ENCODE measurements around the gene ABLIM1.

ABLIM1 gene

DNA sequence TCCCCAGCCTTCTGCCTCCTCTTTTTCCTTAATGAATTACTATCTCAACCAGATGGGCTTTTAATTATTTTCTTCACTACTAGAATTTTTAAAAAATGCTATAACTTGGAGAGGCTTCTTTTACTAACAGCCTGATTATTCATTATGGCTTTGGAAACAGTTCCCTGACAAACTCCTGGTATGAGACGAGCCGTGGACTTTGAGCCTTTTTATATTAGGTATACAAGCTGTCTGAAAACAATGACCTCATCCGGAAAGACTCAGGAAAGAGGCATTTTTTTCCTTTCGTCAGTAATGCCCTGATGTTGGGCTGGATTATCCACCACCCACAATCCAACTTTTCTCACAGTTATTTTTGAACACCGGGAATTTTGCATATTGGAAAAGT is 26.7 kb upstream of the ABLIM1 start:
- no peak overlapping the region for H3K4me3 ChIP-seq (ENCODE audit: low read depth, low read length)
- TF ChIP-seq, protein P1, sequence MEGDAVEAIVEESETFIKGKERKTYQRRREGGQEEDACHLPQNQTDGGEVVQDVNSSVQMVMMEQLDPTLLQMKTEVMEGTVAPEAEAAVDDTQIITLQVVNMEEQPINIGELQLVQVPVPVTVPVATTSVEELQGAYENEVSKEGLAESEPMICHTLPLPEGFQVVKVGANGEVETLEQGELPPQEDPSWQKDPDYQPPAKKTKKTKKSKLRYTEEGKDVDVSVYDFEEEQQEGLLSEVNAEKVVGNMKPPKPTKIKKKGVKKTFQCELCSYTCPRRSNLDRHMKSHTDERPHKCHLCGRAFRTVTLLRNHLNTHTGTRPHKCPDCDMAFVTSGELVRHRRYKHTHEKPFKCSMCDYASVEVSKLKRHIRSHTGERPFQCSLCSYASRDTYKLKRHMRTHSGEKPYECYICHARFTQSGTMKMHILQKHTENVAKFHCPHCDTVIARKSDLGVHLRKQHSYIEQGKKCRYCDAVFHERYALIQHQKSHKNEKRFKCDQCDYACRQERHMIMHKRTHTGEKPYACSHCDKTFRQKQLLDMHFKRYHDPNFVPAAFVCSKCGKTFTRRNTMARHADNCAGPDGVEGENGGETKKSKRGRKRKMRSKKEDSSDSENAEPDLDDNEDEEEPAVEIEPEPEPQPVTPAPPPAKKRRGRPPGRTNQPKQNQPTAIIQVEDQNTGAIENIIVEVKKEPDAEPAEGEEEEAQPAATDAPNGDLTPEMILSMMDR (IDR thresholded peaks at IDR 0.05; ENCODE audit: borderline replicate concordance, insufficient read depth, low read depth, low read length): no peak

DNA sequence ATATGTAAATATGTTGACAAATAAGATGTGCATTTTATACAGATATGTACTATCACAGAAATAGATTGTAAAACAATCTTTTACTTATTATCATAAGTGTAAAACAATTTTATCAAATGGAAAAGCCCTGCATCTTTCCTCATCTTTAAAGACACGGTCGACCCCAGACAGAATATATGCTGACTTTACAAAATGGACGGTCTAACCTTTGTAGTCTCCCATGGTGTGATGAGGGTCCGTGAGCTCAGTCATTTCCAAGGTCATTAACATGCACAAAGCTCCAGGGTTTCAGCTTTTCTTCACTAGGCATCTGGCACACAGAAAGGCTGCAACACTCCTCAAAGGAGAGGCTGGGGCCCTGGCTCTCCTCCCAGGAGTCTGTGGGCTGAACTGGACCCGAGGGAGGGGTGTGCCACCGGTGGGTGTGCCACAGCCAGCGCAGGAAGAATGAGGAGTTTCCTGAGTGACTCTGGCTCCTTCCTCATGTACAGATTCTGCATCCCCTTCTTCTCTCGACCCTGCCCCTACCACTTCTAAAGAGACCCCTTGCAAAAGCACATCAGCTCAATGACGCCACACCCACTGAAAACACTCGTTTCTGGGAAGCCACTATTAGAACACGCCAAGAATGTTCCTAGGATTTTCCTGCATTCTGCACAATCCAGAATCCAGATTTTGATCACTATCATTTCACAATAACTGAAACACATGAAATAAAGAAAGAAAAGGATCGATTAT is 26.2 kb upstream of the ABLIM1 start:
- TF ChIP-seq, protein P1 (IDR thresholded peaks at IDR 0.05; ENCODE audit: borderline replicate concordance, insufficient read depth, low read depth, low read length): no peak
- H3K4me3 ChIP-seq (ENCODE audit: low read depth, low read length): no peak overlapping the region

DNA sequence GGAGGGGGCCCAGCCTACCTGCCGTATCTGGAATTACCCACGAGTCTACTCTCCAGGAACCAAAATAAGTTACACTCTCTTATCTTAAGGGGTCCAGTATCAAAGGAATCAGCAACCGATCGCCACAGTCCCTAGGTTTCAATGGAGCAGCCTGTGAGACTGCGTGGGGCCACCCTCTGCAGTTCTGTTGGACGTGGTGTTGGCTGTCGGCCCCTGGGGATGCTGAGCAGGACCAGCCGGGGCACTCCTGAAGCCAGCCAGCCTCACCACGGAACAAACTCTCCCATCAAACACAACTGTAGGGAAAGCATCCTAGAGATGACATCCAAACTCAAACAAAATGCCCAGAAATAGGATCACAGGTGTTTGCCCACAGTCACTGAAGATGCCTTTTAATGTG is 25.5 kb upstream of the ABLIM1 start:
- no peak overlapping the region for H3K4me3 ChIP-seq (ENCODE audit: low read depth, low read length)
- TF ChIP-seq, protein P1 (IDR thresholded peaks at IDR 0.05; ENCODE audit: borderline replicate concordance, insufficient read depth, low read depth, low read length): no peak

DNA sequence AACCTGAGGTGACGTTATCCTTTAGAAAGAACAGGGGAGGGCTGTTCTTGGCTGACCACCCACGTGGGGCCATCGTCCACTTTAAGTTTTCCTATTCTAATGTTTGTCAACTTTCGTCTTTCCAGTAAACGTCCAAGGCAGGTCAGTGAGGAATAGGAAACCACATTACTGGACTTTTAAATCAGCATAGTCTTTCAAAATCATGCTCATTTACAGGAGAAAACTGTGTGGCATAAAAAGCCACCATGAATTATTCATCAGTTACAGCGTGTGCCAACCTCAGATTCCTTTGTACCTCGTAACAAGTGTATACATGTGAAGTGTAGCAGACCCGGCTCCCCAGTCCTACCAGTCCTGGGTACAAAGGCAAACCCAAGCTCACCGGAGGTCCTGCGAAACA is 25.1 kb upstream of the ABLIM1 start:
- no peak overlapping the region for H3K4me3 ChIP-seq (ENCODE audit: low read depth, low read length)
- TF ChIP-seq, protein P1 (IDR thresholded peaks at IDR 0.05; ENCODE audit: borderline replicate concordance, insufficient read depth, low read depth, low read length): no peak

DNA sequence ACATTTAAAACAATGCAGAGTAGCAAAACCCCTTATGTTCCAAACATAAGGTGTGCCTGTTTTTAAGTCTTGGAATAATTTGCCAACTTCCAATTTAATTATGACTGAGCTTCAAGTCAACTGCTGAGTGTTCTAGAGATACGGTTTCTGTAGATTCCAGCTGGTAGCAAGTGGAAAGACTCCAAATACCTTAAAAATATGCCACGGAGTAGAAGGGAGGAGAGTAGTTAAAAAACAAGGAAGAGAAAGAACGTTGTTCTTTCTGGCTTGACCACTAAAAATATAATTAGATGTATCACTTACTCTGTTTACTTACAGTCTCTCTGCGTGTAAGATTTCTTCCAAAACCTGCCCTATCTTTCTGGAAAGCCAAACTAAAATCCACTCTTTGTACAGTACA is 24.5 kb upstream of the ABLIM1 start:
- TF ChIP-seq, protein P1 (IDR thresholded peaks at IDR 0.05; ENCODE audit: borderline replicate concordance, insufficient read depth, low read depth, low read length): no peak
- no peak overlapping the region for H3K4me3 ChIP-seq (ENCODE audit: low read depth, low read length)

DNA sequence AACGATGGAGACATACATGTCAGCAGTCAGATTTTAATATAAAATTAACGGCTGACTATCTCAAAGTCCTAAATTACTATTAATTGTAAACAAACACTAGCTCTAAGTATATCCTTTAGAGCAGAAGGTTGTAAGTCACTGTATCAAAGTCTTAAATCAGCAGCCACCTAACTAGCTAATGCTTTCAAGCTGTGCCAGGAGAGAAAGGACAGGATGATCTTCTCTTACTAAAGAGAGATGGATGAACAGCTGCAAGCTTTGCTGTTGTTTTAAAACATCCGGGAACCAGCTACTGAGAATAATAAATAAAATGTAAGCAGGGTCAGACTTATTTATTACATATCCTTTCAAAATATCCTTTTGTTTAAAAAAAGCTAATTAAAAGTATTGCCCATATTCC is 24.0 kb upstream of the ABLIM1 start:
- TF ChIP-seq, protein P1 (IDR thresholded peaks at IDR 0.05; ENCODE audit: borderline replicate concordance, insufficient read depth, low read depth, low read length): no peak
- no peak overlapping the region for H3K4me3 ChIP-seq (ENCODE audit: low read depth, low read length)

DNA sequence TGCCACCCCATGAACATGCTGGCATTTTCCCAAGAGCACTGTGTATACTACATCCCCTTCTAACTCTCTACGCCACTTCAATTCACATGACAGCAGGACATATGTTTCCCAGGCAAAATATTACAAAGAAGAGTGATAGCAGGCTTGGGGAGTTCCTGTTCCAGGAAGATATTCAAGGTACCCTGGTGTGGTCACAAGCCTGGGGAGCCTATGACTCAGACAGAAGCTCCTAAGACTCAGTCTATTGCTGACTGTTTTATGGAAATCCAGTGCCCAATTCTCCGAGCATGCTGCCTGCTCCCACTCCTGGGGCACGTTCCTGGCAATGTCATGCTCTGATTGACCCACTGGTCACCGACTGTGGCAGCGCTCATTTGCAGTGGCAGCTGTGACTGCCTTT is 23.5 kb upstream of the ABLIM1 start:
- no peak overlapping the region for H3K4me3 ChIP-seq (ENCODE audit: low read depth, low read length)
- TF ChIP-seq, protein P1 (IDR thresholded peaks at IDR 0.05; ENCODE audit: borderline replicate concordance, insufficient read depth, low read depth, low read length): no peak

Measured in GM12875 (cell line).